Activated CD4-positive, alpha-beta T cell treated with anti-CD3 and anti-CD28 coated beads, Interleukin-2, amount 50 U/mL, for 4 hours (primary cell): Measurements from ENCODE around the gene TMTC1.
"Not testable (repeated sequence)": the region's sequence is repeated elsewhere in the genome, so short reads cannot be mapped to it uniquely, and the experiment has no call there.

Experiments used
- DNase-seq, 2 experiments: peaks; one replicate each; pipeline ENCODE4 v3.0.0-alpha.2; 2020

The TMTC1 gene

GRCh38 chr12:29783773-29784666 lies at the start of gene TMTC1:
TSS of gene TMTC1 (minus strand) at chr12:29783942. CDS start at chr12:29783751, 191 bp downstream.
- DNase-seq: no peak

GRCh38 chr12:29831173-29831572 lies 47.4 kb upstream of the TMTC1 start:
- no peak for DNase-seq

GRCh38 chr12:29830391-29830790 lies 46.6 kb upstream of the TMTC1 start:
- DNase-seq: no peak

- DNase-seq: no peak
Observed at GRCh38 chr12:29818916-29819623, 35.3 kb upstream of the TMTC1 start.

GRCh38 chr12:29816874-29817725 lies 33.4 kb upstream of the TMTC1 start:
- no peak for DNase-seq

- not testable (repeated sequence) for DNase-seq
Observed at GRCh38 chr12:29809616-29810361, 26.0 kb upstream of the TMTC1 start.

- DNase-seq: no peak
Observed at GRCh38 chr12:29807129-29807528, 23.4 kb upstream of the TMTC1 start.

GRCh38 chr12:29804019-29804418 lies 20.3 kb upstream of the TMTC1 start:
- DNase-seq: no peak

- no peak for DNase-seq
Observed at GRCh38 chr12:29799591-29799990, 15.8 kb upstream of the TMTC1 start.

GRCh38 chr12:29797565-29798355 lies 14.0 kb upstream of the TMTC1 start:
- no peak for DNase-seq

GRCh38 chr12:29796823-29797263 lies 13.1 kb upstream of the TMTC1 start:
- no peak for DNase-seq

- DNase-seq: no peak
Observed at GRCh38 chr12:29795715-29796114, 12.0 kb upstream of the TMTC1 start.

GRCh38 chr12:29794862-29795261 lies 11.1 kb upstream of the TMTC1 start:
- DNase-seq: no peak

GRCh38 chr12:29792853-29793252 lies 9.1 kb upstream of the TMTC1 start:
- no peak for DNase-seq

GRCh38 chr12:29792132-29792531 lies 8.4 kb upstream of the TMTC1 start:
- DNase-seq: no peak

GRCh38 chr12:29782871-29783772 lies 620 bp downstream of the TMTC1 start:
- no peak for DNase-seq

- no peak for DNase-seq
Observed at GRCh38 chr12:29782285-29782870, 1.4 kb downstream of the TMTC1 start.

- DNase-seq: no peak
Observed at GRCh38 chr12:29781705-29782266, 2.0 kb downstream of the TMTC1 start.

- DNase-seq: no peak
Observed at GRCh38 chr12:29781188-29781587, 2.6 kb downstream of the TMTC1 start.

GRCh38 chr12:29780084-29780483 lies 3.7 kb downstream of the TMTC1 start:
- DNase-seq: no peak
